Measurements from ENCODE around the gene MYD88.
A peak's percentile ranks its signal among the peaks of the same experiment; 100 is the strongest.

The MYD88 gene

GRCh38 chr3:38138349-38139190 lies at the start of gene MYD88:
TSS of gene MYD88 (plus strand) at chr3:38138661. CDS start at chr3:38138701, 40 bp downstream.
- DNase-seq (ENCODE audit: low read depth) = peak; percentile 72

- no peak for DNase-seq (ENCODE audit: low read depth)
These were observed 49.3 kb upstream of the MYD88 start for GRCh38 chr3:38089163-38089562.

- no peak for DNase-seq (ENCODE audit: low read depth)
These were observed 48.0 kb upstream of the MYD88 start for GRCh38 chr3:38090453-38090852.

GRCh38 chr3:38094999-38095398 lies 43.5 kb upstream of the MYD88 start:
- DNase-seq (ENCODE audit: low read depth) = no peak

- no peak for DNase-seq (ENCODE audit: low read depth)
These were observed 42.6 kb upstream of the MYD88 start for GRCh38 chr3:38095669-38096483.

- DNase-seq (ENCODE audit: low read depth) = no peak
These were observed 40.8 kb upstream of the MYD88 start for GRCh38 chr3:38097446-38098375.

- DNase-seq (ENCODE audit: low read depth) = no peak
These were observed 40.1 kb upstream of the MYD88 start for GRCh38 chr3:38098376-38098723.

GRCh38 chr3:38099518-38099917 lies 38.9 kb upstream of the MYD88 start:
- DNase-seq (ENCODE audit: low read depth) = no peak

GRCh38 chr3:38100498-38100897 lies 38.0 kb upstream of the MYD88 start:
- DNase-seq (ENCODE audit: low read depth) = no peak

- no peak for DNase-seq (ENCODE audit: low read depth)
These were observed 36.5 kb upstream of the MYD88 start for GRCh38 chr3:38101811-38102443.

GRCh38 chr3:38102444-38102814 lies 36.0 kb upstream of the MYD88 start:
- DNase-seq (ENCODE audit: low read depth) = no peak

GRCh38 chr3:38105525-38105924 lies 32.9 kb upstream of the MYD88 start:
- DNase-seq (ENCODE audit: low read depth) = no peak

GRCh38 chr3:38107911-38108648 lies 30.4 kb upstream of the MYD88 start:
- no peak for DNase-seq (ENCODE audit: low read depth)

GRCh38 chr3:38108649-38109579 lies 29.5 kb upstream of the MYD88 start:
- no peak for DNase-seq (ENCODE audit: low read depth)

GRCh38 chr3:38109580-38110313 lies 28.7 kb upstream of the MYD88 start:
- no peak for DNase-seq (ENCODE audit: low read depth)

- DNase-seq (ENCODE audit: low read depth) = no peak
These were observed 28.0 kb upstream of the MYD88 start for GRCh38 chr3:38110314-38111050.

GRCh38 chr3:38111201-38111600 lies 27.3 kb upstream of the MYD88 start:
- DNase-seq (ENCODE audit: low read depth) = no peak

GRCh38 chr3:38111696-38112377 lies 26.6 kb upstream of the MYD88 start:
- no peak for DNase-seq (ENCODE audit: low read depth)

Data from stimulated activated CD8-positive, alpha-beta memory T cell treated with anti-CD3 and anti-CD28 coated beads, Interleukin-7, amount 100 ng/mL, for 24 hours (primary cell).